ENCODE measurements around the gene SEC14L1.
"Not testable (repeated sequence)": the region's sequence is repeated elsewhere in the genome, so short reads cannot be mapped to it uniquely, and the experiment has no call there.

SEC14L1 gene

GRCh38 chr17:77140878-77141767 lies at the start of gene SEC14L1:
Gene SEC14L1, plus strand, starts transcription at chr17:77140969. Its CDS starts 2,628 bp downstream, at chr17:77143597.
- DNase-seq, result no peak

- no peak for DNase-seq
Observed at GRCh38 chr17:77092025-77092424, 48.7 kb upstream of the SEC14L1 start.

GRCh38 chr17:77095461-77095860 lies 45.3 kb upstream of the SEC14L1 start:
- no peak for DNase-seq

- DNase-seq, result peak; percentile 42
Observed at GRCh38 chr17:77096570-77097214, 44.1 kb upstream of the SEC14L1 start.

GRCh38 chr17:77097631-77098180 lies 43.1 kb upstream of the SEC14L1 start:
- no peak for DNase-seq

- no peak for DNase-seq
Observed at GRCh38 chr17:77098884-77099545, 41.8 kb upstream of the SEC14L1 start.

- DNase-seq, result no peak
Observed at GRCh38 chr17:77099997-77100396, 40.8 kb upstream of the SEC14L1 start.

GRCh38 chr17:77101521-77102410 lies 39.0 kb upstream of the SEC14L1 start:
- peak; percentile 52 for DNase-seq

GRCh38 chr17:77102411-77103134 lies 38.2 kb upstream of the SEC14L1 start:
- not testable (repeated sequence) for DNase-seq

- no peak for DNase-seq
Observed at GRCh38 chr17:77105706-77106105, 35.1 kb upstream of the SEC14L1 start.

- DNase-seq, result peak; percentile 96
Observed at GRCh38 chr17:77106874-77107358, 33.9 kb upstream of the SEC14L1 start.

- DNase-seq, result no peak
Observed at GRCh38 chr17:77107506-77108433, 33.0 kb upstream of the SEC14L1 start.

GRCh38 chr17:77109159-77109759 lies 31.5 kb upstream of the SEC14L1 start:
- DNase-seq, result no peak

- DNase-seq, result no peak
Observed at GRCh38 chr17:77109764-77110359, 30.9 kb upstream of the SEC14L1 start.

GRCh38 chr17:77111165-77111933 lies 29.4 kb upstream of the SEC14L1 start:
- DNase-seq, result not testable (repeated sequence)

- DNase-seq, result no peak
Observed at GRCh38 chr17:77111934-77112296, 28.9 kb upstream of the SEC14L1 start.

- DNase-seq, result no peak
Observed at GRCh38 chr17:77115510-77115909, 25.3 kb upstream of the SEC14L1 start.

GRCh38 chr17:77115947-77116346 lies 24.8 kb upstream of the SEC14L1 start:
- no peak for DNase-seq
